HG02610 (cell line): Measurements from ENCODE around the gene TATDN2.

Source experiments
- ATAC-seq: cut with Tn5 transposase; IDR thresholded peaks from one replicate; pipeline ENCODE4 v1.9.1; 2021; ENCODE audit warnings: mild to moderate bottlenecking, moderate library complexity; ENCODE audit not compliant: unreplicated experiment

Gene TATDN2

GRCh38 chr3:10312861-10313260, 64.6 kb downstream of the TATDN2 start:
- ATAC-seq, result no peak

- ATAC-seq, result no peak
These were observed 66.8 kb downstream of the TATDN2 start for GRCh38 chr3:10315101-10315500.

- ATAC-seq, result no peak
These were observed 67.6 kb downstream of the TATDN2 start for GRCh38 chr3:10315771-10316344.

- ATAC-seq, result no peak
These were observed 69.2 kb downstream of the TATDN2 start for GRCh38 chr3:10317311-10317960.

GRCh38 chr3:10317961-10318350, 69.7 kb downstream of the TATDN2 start:
- no peak for ATAC-seq

GRCh38 chr3:10319251-10319650, 71.0 kb downstream of the TATDN2 start:
- no peak for ATAC-seq

GRCh38 chr3:10319804-10320203, 71.5 kb downstream of the TATDN2 start:
- ATAC-seq, result no peak

- no peak for ATAC-seq
These were observed 72.0 kb downstream of the TATDN2 start for GRCh38 chr3:10320320-10320677.

- no peak for ATAC-seq
These were observed 73.5 kb downstream of the TATDN2 start for GRCh38 chr3:10321630-10322351.

GRCh38 chr3:10322352-10322710, 74.1 kb downstream of the TATDN2 start:
- no peak for ATAC-seq

GRCh38 chr3:10327592-10327991, 79.3 kb downstream of the TATDN2 start:
- ATAC-seq, result no peak

GRCh38 chr3:10328460-10329071, 80.3 kb downstream of the TATDN2 start:
- ATAC-seq, result no peak

GRCh38 chr3:10329495-10330015, 81.3 kb downstream of the TATDN2 start:
- ATAC-seq, result no peak

GRCh38 chr3:10330319-10330718, 82.1 kb downstream of the TATDN2 start:
- no peak for ATAC-seq
